ENCODE measurements around the gene CPEB3.

GRCh38 chr10:92042541-92042940 lies 248.3 kb downstream of the CPEB3 start:
- TF ChIP-seq TAF1 (IDR thresholded peaks at IDR 0.05; ENCODE audit: borderline replicate concordance, insufficient read depth, low read length): no peak
- TF ChIP-seq POLR2AphosphoS5 (IDR thresholded peaks at IDR 0.05; ENCODE audit: low read depth, low read length): no peak
- no peak for TF ChIP-seq REST (IDR thresholded peaks at IDR 0.05; ENCODE audit: insufficient read depth in 1 of 2, low read depth in 2 of 2, low read length in 2 of 2)
